Measurements from ENCODE around the gene KIF1A. TPM values are rescaled to one million over a fixed set of nuclear protein-coding genes. Genes with fewer than 3 reads are reported as not detected.
A peak's percentile ranks its signal among the peaks of the same experiment; 100 is the strongest.

Gene KIF1A
- total and polyA plus RNA-seq, 8 donors, result 32.4 to 76.0 (median 62.1) TPM

- DNase-seq, result peak in 2 of 6 donors; percentile 27 to 59
- intact Hi-C loops (cut with DNase I), result no loop called here
- Histone ChIP-seq H3K9me3 (no peaks in the 10 kb centered on the region), H3K36me3 (no peaks in the 10 kb centered on the region), H3K27me3 (no peaks in the 10 kb centered on the region), H3K4me3 (no peak overlapping the region), H3K27ac (no peak overlapping the region), H3K4me1 (no peaks in the 10 kb centered on the region)
- ATAC-seq, result no peak
- TF ChIP-seq CTCF (IDR thresholded peaks at IDR 0.05), result no peak
- FAIRE-seq, result no peak
- WGBS, 2 donors, result 82 to 89% methylated on average over 9 of the region's 9 CpGs
Observed at GRCh38 chr2:240711296-240711695, 108.7 kb downstream of the KIF1A start.

DNA sequence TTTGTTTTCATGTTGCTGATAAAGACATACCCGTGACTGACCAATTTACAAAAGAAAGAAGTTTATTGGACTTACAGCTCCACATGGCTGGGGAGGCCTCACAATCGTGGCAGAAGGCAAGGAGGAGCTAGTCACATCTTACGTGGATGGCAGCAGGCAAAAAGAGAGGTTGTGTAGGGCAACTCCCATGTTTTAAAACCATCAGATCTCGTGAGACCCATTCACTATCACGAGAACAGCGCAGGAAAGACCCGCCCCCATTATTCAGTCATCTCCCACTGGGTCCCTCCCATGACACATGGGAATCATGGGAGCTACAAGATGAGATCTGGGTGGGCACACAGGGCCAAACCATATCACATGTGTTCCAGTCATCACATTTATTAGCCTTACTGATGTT lies 111.6 kb downstream of the KIF1A start:
- intact Hi-C loops (cut with DNase I), result loop anchor here in 1 of 3 donors (10.0 kb wide), 1 partner anchor 64 kb away; no protein-coding TSS in a partner anchor
- H3K9me3 ChIP-seq, result no peaks in the 10 kb centered on the region
- no peaks in the 10 kb centered on the region for H3K4me1 ChIP-seq
- H3K36me3 ChIP-seq, result no peaks in the 10 kb centered on the region
- ATAC-seq, result no peak
- H3K27me3 ChIP-seq, result no peaks in the 10 kb centered on the region
- no peak overlapping the region for H3K27ac ChIP-seq
- no peak for TF ChIP-seq CTCF (IDR thresholded peaks at IDR 0.05)
- WGBS, 2 donors, result 68 to 76% methylated on average over 7 of the region's 7 CpGs
- no peak overlapping the region for H3K4me3 ChIP-seq
- FAIRE-seq, result no peak
- no peak for DNase-seq

GRCh38 chr2:240707821-240708220 lies 112.2 kb downstream of the KIF1A start:
- TF ChIP-seq CTCF (IDR thresholded peaks at IDR 0.05), result no peak
- DNase-seq, result no peak
- Histone ChIP-seq H3K36me3 (no peaks in the 10 kb centered on the region), H3K4me3 (no peak overlapping the region), H3K27ac (no peak overlapping the region), H3K4me1 (no peaks in the 10 kb centered on the region), H3K9me3 (no peaks in the 10 kb centered on the region), H3K27me3 (no peaks in the 10 kb centered on the region)
- intact Hi-C loops (cut with DNase I), result loop anchor here in 1 of 3 donors (10.0 kb wide), 1 partner anchor 63 kb away; no protein-coding TSS in a partner anchor
- FAIRE-seq, result no peak
- ATAC-seq, result no peak
- 65 to 76% methylated on average over 10 of the region's 10 CpGs for WGBS, 2 donors

GRCh38 chr2:240707043-240707756 lies 112.8 kb downstream of the KIF1A start:
- Histone ChIP-seq H3K27me3 (no peaks in the 10 kb centered on the region), H3K27ac (no peak overlapping the region), H3K4me1 (no peaks in the 10 kb centered on the region), H3K36me3 (no peaks in the 10 kb centered on the region), H3K9me3 (no peaks in the 10 kb centered on the region), H3K4me3 (no peak overlapping the region)
- no peak for DNase-seq
- ATAC-seq, result no peak
- no peak for FAIRE-seq
- no peak for TF ChIP-seq CTCF (IDR thresholded peaks at IDR 0.05)
- intact Hi-C loops (cut with DNase I), result loop anchor here in 1 of 3 donors (10.0 kb wide), 1 partner anchor 62 kb away; no protein-coding TSS in a partner anchor
- WGBS, 2 donors, result 73 to 74% methylated on average over 15 of the region's 15 CpGs

DNA sequence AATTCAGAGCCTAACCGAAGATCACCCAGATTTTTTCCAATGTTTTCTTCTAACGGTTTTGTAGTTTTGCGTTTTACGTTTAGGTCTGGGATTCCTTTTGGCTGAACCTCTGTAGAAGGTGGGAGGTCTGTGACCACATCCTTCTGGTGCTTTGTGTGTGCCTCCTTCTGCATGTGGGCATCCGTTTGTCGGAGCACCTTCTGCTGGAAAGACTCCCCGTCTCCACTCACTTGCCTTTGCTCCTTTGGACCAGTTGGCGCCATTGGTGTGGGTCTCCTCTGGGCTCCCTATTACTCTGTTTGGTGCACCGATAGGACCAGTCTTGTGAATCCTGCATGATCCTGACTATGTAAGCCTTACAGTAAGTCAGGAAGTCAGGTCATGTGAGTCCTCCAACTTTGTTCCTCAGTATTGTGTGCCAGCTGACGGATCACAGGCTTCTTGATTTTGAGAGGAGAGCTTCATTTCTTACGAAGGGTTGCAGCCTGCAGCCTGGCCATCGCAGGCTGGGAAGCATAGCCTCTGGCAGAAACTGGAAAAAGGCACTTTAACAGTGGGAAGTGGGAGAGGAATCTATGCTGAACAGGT lies 114.7 kb downstream of the KIF1A start:
- TF ChIP-seq CTCF (IDR thresholded peaks at IDR 0.05), result no peak
- H3K27me3 ChIP-seq, result no peaks in the 10 kb centered on the region
- intact Hi-C loops (cut with DNase I), result loop anchor here in 1 of 3 donors (10.0 kb wide), 1 partner anchor 60 kb away; no protein-coding TSS in a partner anchor
- WGBS, 2 donors, result 83 to 84% methylated on average over 12 of the region's 12 CpGs
- ATAC-seq, result peak in 2 of 4 donors; percentile 28 to 65
- H3K27ac ChIP-seq, result no peak overlapping the region
- no peak for FAIRE-seq
- H3K36me3 ChIP-seq, result no peaks in the 10 kb centered on the region
- peak in 1 of 6 donors; percentile 8 for DNase-seq
- H3K4me1 ChIP-seq, result no peaks in the 10 kb centered on the region
- H3K4me3 ChIP-seq, result no peak overlapping the region
- no peaks in the 10 kb centered on the region for H3K9me3 ChIP-seq
